HepG2 (cell line): ENCODE measurements around the gene CCK. TPM values are rescaled to one million over a fixed set of nuclear protein-coding genes. Genes with fewer than 3 reads are reported as not detected.

Source experiments
- ATAC-seq: fragments of 200-7000 bp; cut with Tn5 transposase; 3 replicates; pipeline ENCODE4 v1.9.1; 2020; ENCODE audit warnings: mild to moderate bottlenecking, moderate library complexity
- BruUV-seq: library from RNA; stranded (reverse); fragments of 400-500 nt; replicated peaks from 2 replicates; lab custom pipeline; 2021; lab: Mats Ljungman, UMichigan
- CTCF ChIA-PET: fragments of 300-600 bp; formaldehyde crosslinking; extraction: SDS; loops from one replicate; lab custom pipeline; 2021; ENCODE audit warnings: low total read pairs, inconsistent platforms, low intra/inter-chr PET ratio; lab: Yijun Ruan, JAX
- POLR2A ChIA-PET: fragments of 350-600 bp; sonication (Branson Sonifier 250); formaldehyde crosslinking; loops from one replicate; lab custom pipeline; 2020; ENCODE audit warnings: antibody characterized with exemption, inconsistent platforms; lab: Yijun Ruan, JAX
- DNase-seq: peaks from one replicate; pipeline ENCODE4 v3.0.0-alpha.2; 2015; ENCODE audit warnings: low spot score
- FAIRE-seq: peaks from 3 replicates; lab custom pipeline; 2011; peaks lifted over from hg19 to GRCh38; lab: Jason Lieb, UNC
- H2AFZ ChIP-seq: one replicate; pipeline ENCODE4 v1.6.1; 2011; ENCODE audit warnings: low read length, inconsistent platforms
- H3K27ac ChIP-seq: fragments of 300-600 bp; 3 replicates; pipeline ENCODE4 v1.8.0; 2011; ENCODE audit warnings: mixed run types, mild to moderate bottlenecking, mixed read lengths, low read length, inconsistent platforms; ENCODE audit not compliant: insufficient read depth; ENCODE audit errors: extremely low read length
- H3K27me3 ChIP-seq, 2 experiments: fragments of 200-600 bp in 1 of 2; 2 replicates in 1 of 2; 3 replicates in 1 of 2; pipeline versions ENCODE4 v1.6.0 to v1.8.0; 2011; ENCODE audit warnings: low read length in 2 of 2, mild to moderate bottlenecking in 2 of 2, moderate library complexity in 2 of 2, inconsistent platforms in 1 of 2; ENCODE audit not compliant: insufficient read depth in 2 of 2, control insufficient read depth in 1 of 2
- H3K36me3 ChIP-seq, 2 experiments: fragments of 200-600 bp in 1 of 2; replicated peaks in 1 of 2; 2 replicates in 1 of 2; 3 replicates in 1 of 2; pipeline versions ENCODE4 v1.5.1 to v1.8.0; 2011; ENCODE audit warnings: low read length in 2 of 2, inconsistent platforms in 1 of 2; ENCODE audit not compliant: insufficient read depth in 2 of 2, control insufficient read depth in 1 of 2
- H3K4me1 ChIP-seq: 2 replicates; pipeline ENCODE4 v1.5.1; 2012; ENCODE audit warnings: low read length, inconsistent platforms; ENCODE audit not compliant: insufficient read depth
- H3K4me2 ChIP-seq: 2 replicates; pipeline ENCODE4 v1.6.0; 2011; ENCODE audit warnings: low read depth, low read length, inconsistent platforms
- H3K4me3 ChIP-seq, 3 experiments: fragments of 200-600 bp in 1 of 3; sonication (generic), shearing (Covaris generic) in 1 of 3; replicated peaks in 1 of 3; 2 replicates each; pipeline ENCODE4 v1.5.1; 2011 to 2016; ENCODE audit warnings: low read length in 3 of 3, inconsistent platforms in 2 of 3, low read depth in 2 of 3, mild to moderate bottlenecking in 2 of 3, control low read depth in 1 of 3, mixed read lengths in 1 of 3; ENCODE audit not compliant: insufficient read depth in 1 of 3
- H3K79me2 ChIP-seq: one replicate; pipeline ENCODE4 v1.6.1; 2011; ENCODE audit warnings: low read length, inconsistent platforms; ENCODE audit not compliant: insufficient read depth
- H3K9ac ChIP-seq: 2 replicates; pipeline ENCODE4 v1.6.0; 2011; ENCODE audit warnings: mild to moderate bottlenecking, low read depth, low read length, inconsistent platforms; ENCODE audit not compliant: insufficient read depth
- H3K9me3 ChIP-seq: 2 replicates; pipeline ENCODE4 v1.5.1; 2012; ENCODE audit warnings: mild to moderate bottlenecking, low read length
- H4K20me1 ChIP-seq: 2 replicates; pipeline ENCODE4 v1.6.0; 2011; ENCODE audit warnings: inconsistent platforms, mild to moderate bottlenecking, low read length, moderate library complexity; ENCODE audit not compliant: insufficient read depth
- BRD4 ChIP-seq: sonication (generic); formaldehyde crosslinking; IDR thresholded peaks from 2 replicates; pipeline ENCODE4 v1.4.0; 2020; ENCODE audit warnings: missing genetic modification reagents
- CCAR2 ChIP-seq: fragments of 200-400 bp; formaldehyde crosslinking; optimal IDR thresholded peaks from 2 replicates; pipeline ENCODE3; 2018; ENCODE audit warnings: low read depth, mild to moderate bottlenecking, low read length, moderate library complexity
- MBNL3 ChIP-seq: fragments of 250-450 bp; sonication (Bioruptor Pico); conservative IDR thresholded peaks from 2 replicates; pipeline ENCODE4 v1.8.0; 2022; ENCODE audit warnings: mild to moderate bottlenecking, inconsistent platforms
- NFKB2 ChIP-seq: sonication (generic); formaldehyde crosslinking; IDR thresholded peaks from 2 replicates; pipeline ENCODE4 v1.4.0; 2020; ENCODE audit warnings: missing genetic modification reagents, borderline replicate concordance
- PRPF4 ChIP-seq: fragments of 200-400 bp; formaldehyde crosslinking; IDR thresholded peaks from 2 replicates; pipeline ENCODE4 v1.6.1; 2016; ENCODE audit warnings: low read length, low read depth; ENCODE audit not compliant: poor library complexity, severe bottlenecking
- SATB2 ChIP-seq: sonication (generic); formaldehyde crosslinking; IDR thresholded peaks from 2 replicates; pipeline ENCODE4 v1.5.0; 2020; ENCODE audit warnings: missing genetic modification reagents
- ZNF30 ChIP-seq: sonication (generic); formaldehyde crosslinking; IDR thresholded peaks from 2 replicates; pipeline ENCODE4 v1.5.0; 2020; ENCODE audit warnings: mild to moderate bottlenecking, missing genetic modification reagents
- ZNF616 ChIP-seq: sonication (generic); formaldehyde crosslinking; IDR thresholded peaks from 2 replicates; pipeline ENCODE4 v1.5.0; 2020; ENCODE audit warnings: low read depth, mild to moderate bottlenecking, missing genetic modification reagents
- ZNF709 ChIP-seq: sonication (generic); formaldehyde crosslinking; IDR thresholded peaks from 2 replicates; pipeline ENCODE4 v1.5.0; 2020; ENCODE audit warnings: mild to moderate bottlenecking, missing genetic modification reagents
- ZNF773 ChIP-seq: sonication (generic); formaldehyde crosslinking; IDR thresholded peaks from 2 replicates; pipeline ENCODE4 v1.4.0; 2020; ENCODE audit warnings: missing genetic modification reagents, borderline replicate concordance
- ZNF841 ChIP-seq: sonication (generic); formaldehyde crosslinking; IDR thresholded peaks from 2 replicates; pipeline ENCODE4 v1.8.1; 2023; ENCODE audit warnings: missing genetic modification reagents, borderline replicate concordance
- in situ Hi-C: cut with HindIII; loops from 2 replicates; pipeline ENCODE4 v1.10.0; 2017; ENCODE audit warnings: low pct_unique_long_range_greater_than_20kb; ENCODE audit not compliant: extremely low pct_ligation_motif_present
- intact Hi-C: fragments of 100-400 bp; cut with micrococcal nuclease; formaldehyde crosslinking; loops from one replicate; pipeline ENCODE4 v1.10.0; 2022; ENCODE audit not compliant: unreplicated experiment
- polyA plus RNA-seq, 8 experiments: library from polyadenylated mRNA; depleted of rRNA in 3 of 8; stranded (reverse) in 7 of 8; unstranded in 1 of 8; fragments of >200 nt; fragmentation: Illumina TruSeq in 4 of 8; extraction: Trizol in 4 of 8; gene quantifications; 2 replicates each; pipeline versions ENCODE4 v1.2.1 to v1.2.3, GENCODE V29; 2011 to 2016; ENCODE audit warnings: low read depth in 4 of 8, missing spikeins in 1 of 8, mixed read lengths in 1 of 8; ENCODE audit not compliant: insufficient read depth in 1 of 8
- total RNA-seq, 5 experiments: library from RNA; depleted of rRNA; stranded (reverse); fragments of >200 nt; fragmentation: Illumina TruSeq; extraction: Trizol; gene quantifications; 2 replicates each; pipeline ENCODE4 v1.2.3, GENCODE V29; 2016; ENCODE audit warnings: low read depth in 1 of 5
- TF ChIP-seq, protein P1 (sequence below): sonication (generic); formaldehyde crosslinking; IDR thresholded peaks from 2 replicates; pipeline ENCODE4 v1.8.0; 2022; ENCODE audit warnings: mild to moderate bottlenecking, missing genetic modification reagents
- TF ChIP-seq, protein P2 (sequence below): sonication (generic); formaldehyde crosslinking; IDR thresholded peaks from 2 replicates; pipeline ENCODE4 v1.5.1; 2020; ENCODE audit warnings: mild to moderate bottlenecking, missing genetic modification reagents, borderline replicate concordance

The CCK gene
- total and polyA plus RNA-seq, 2 of the 13 experiments (the other 11 are each of a cell fraction or from before 2014, with no cell fraction given) = not detected

DNA sequence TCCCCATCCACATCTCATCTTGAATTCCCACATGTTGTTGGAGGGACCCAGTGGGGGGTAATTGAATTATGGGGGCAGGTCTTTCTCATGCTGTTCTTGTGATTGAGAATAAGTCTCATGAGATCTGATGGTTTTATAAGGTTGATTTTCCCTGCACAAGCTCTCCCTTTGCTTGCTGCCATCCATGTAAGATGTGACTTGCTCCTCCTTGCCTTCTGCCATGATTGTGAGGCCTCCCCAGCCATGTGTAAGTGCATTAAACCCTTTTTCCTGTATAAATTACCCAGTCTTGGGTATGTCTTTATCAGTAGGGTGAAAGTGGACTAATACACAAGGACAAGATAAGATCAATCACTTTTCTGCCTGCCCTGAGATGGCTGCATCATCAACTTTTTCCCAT is 5.8 kb upstream of the CCK start:
- in situ Hi-C loops = no loop called here
- H3K4me2 ChIP-seq = no peak overlapping the region
- H3K79me2 ChIP-seq = no peaks in the 10 kb centered on the region
- no peak for ATAC-seq
- no peak overlapping the region for H2AFZ ChIP-seq
- peaks cover 5 to 14% of the 10 kb centered on the region in 2 experiments; a peak in 3 of 5 replicates for H3K27me3 ChIP-seq
- no peak for DNase-seq
- H3K36me3 ChIP-seq = no peaks in the 10 kb centered on the region
- POLR2A ChIA-PET = no interaction called here
- TF ChIP-seq PRPF4 (no peak), ZNF709 (no peak), ZNF616 (no peak), MBNL3 (CRISPR knock-in tag) (no peak), SATB2 (CRISPR knock-in tag) (no peak), ZNF773 (CRISPR knock-in tag) (no peak), ZNF30 (no peak), CCAR2 (no peak), BRD4 (CRISPR knock-in tag) (no peak), NFKB2 (no peak), ZNF841 (CRISPR knock-in tag) (no peak)
- TF ChIP-seq, protein P1, sequence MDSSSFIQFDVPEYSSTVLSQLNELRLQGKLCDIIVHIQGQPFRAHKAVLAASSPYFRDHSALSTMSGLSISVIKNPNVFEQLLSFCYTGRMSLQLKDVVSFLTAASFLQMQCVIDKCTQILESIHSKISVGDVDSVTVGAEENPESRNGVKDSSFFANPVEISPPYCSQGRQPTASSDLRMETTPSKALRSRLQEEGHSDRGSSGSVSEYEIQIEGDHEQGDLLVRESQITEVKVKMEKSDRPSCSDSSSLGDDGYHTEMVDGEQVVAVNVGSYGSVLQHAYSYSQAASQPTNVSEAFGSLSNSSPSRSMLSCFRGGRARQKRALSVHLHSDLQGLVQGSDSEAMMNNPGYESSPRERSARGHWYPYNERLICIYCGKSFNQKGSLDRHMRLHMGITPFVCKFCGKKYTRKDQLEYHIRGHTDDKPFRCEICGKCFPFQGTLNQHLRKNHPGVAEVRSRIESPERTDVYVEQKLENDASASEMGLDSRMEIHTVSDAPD (CRISPR knock-in tag) = no peak
- TF ChIP-seq, protein P2, sequence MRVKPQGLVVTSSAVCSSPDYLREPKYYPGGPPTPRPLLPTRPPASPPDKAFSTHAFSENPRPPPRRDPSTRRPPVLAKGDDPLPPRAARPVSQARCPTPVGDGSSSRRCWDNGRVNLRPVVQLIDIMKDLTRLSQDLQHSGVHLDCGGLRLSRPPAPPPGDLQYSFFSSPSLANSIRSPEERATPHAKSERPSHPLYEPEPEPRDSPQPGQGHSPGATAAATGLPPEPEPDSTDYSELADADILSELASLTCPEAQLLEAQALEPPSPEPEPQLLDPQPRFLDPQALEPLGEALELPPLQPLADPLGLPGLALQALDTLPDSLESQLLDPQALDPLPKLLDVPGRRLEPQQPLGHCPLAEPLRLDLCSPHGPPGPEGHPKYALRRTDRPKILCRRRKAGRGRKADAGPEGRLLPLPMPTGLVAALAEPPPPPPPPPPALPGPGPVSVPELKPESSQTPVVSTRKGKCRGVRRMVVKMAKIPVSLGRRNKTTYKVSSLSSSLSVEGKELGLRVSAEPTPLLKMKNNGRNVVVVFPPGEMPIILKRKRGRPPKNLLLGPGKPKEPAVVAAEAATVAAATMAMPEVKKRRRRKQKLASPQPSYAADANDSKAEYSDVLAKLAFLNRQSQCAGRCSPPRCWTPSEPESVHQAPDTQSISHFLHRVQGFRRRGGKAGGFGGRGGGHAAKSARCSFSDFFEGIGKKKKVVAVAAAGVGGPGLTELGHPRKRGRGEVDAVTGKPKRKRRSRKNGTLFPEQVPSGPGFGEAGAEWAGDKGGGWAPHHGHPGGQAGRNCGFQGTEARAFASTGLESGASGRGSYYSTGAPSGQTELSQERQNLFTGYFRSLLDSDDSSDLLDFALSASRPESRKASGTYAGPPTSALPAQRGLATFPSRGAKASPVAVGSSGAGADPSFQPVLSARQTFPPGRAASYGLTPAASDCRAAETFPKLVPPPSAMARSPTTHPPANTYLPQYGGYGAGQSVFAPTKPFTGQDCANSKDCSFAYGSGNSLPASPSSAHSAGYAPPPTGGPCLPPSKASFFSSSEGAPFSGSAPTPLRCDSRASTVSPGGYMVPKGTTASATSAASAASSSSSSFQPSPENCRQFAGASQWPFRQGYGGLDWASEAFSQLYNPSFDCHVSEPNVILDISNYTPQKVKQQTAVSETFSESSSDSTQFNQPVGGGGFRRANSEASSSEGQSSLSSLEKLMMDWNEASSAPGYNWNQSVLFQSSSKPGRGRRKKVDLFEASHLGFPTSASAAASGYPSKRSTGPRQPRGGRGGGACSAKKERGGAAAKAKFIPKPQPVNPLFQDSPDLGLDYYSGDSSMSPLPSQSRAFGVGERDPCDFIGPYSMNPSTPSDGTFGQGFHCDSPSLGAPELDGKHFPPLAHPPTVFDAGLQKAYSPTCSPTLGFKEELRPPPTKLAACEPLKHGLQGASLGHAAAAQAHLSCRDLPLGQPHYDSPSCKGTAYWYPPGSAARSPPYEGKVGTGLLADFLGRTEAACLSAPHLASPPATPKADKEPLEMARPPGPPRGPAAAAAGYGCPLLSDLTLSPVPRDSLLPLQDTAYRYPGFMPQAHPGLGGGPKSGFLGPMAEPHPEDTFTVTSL = no peak
- TF ChIP-seq, all 625 proteins: peak for 0
- no peak for FAIRE-seq
- CTCF ChIA-PET = no interaction called here
- no TSS peak for BruUV-seq
- H3K4me1 ChIP-seq = no peaks in the 10 kb centered on the region
- H3K27ac ChIP-seq = no peak overlapping the region
- no peaks in the 10 kb centered on the region for H4K20me1 ChIP-seq
- H3K9me3 ChIP-seq = no peaks in the 10 kb centered on the region
- H3K4me3 ChIP-seq = no peak overlapping the region
- intact Hi-C loops = no loop called here
- no peak overlapping the region for H3K9ac ChIP-seq
